NCI-H2171 treated with DMSO at 0.1 percent for 48 hours (cell line): ENCODE measurements around the gene INO80E.
"Not testable (repeated sequence)": the region's sequence is repeated elsewhere in the genome, so short reads cannot be mapped to it uniquely, and the experiment has no call there.

Source experiments
- DNase-seq: peaks from one replicate; lab custom pipeline; 2025; lab: John Stamatoyannopoulos, UW

The INO80E gene

GRCh38 chr16:29995911-29996765 is at the start of gene INO80E:
TSS of gene INO80E (plus strand) at chr16:29996241. CDS start at chr16:29996311, 70 bp downstream.
- DNase-seq, result peak; percentile 95

DNA sequence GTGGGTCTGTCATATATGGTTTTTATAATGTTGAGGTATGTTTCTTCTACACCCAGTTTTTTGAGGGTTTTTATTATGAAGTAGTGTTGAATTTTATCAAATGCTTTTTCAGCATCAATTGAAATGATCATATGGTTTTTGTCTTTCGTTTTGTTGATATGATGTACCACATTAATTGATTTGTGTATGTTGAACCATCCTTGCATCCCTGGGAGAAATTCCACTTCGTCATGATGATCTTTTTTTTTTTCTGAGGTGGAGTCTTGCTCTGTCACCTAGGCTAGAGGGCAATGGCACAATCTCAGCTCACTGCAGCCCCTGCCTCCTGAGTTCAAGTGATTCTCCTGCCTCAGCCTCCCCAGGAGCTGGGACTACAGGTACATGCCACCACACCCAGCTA is 48.1 kb upstream of the INO80E start:
- no peak for DNase-seq

DNA sequence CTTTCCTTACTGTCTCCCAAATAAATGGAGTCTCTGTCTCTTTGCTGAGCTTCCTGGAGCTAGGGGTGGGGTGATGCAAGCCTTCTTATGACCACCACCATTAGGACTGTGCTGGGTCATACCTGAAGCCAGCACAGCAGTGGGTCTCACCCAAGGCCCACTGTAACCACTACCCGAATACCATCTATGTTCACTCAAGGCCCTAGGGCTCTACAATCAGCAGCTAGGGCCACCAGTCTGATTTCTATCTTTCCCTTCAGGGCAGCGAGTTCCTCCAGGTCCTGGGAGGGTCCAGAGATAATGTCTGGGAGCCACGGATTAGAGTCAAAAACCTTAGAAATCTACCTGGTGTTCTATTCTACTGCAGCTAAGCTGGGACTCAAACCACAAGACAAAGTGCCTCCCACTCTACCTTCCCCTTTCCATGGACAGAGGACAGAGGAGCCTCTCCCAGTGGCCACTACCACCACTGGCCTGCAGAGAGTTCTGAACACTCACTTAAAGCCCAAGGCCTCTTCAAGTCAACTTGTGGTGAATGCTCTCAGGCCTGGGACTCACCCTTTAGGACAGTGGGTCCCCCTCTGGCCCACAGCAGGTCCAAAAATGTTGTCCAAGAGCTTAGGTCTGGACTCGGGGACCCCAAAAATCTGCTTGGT is 45.1 kb upstream of the INO80E start:
- DNase-seq, result no peak

DNA sequence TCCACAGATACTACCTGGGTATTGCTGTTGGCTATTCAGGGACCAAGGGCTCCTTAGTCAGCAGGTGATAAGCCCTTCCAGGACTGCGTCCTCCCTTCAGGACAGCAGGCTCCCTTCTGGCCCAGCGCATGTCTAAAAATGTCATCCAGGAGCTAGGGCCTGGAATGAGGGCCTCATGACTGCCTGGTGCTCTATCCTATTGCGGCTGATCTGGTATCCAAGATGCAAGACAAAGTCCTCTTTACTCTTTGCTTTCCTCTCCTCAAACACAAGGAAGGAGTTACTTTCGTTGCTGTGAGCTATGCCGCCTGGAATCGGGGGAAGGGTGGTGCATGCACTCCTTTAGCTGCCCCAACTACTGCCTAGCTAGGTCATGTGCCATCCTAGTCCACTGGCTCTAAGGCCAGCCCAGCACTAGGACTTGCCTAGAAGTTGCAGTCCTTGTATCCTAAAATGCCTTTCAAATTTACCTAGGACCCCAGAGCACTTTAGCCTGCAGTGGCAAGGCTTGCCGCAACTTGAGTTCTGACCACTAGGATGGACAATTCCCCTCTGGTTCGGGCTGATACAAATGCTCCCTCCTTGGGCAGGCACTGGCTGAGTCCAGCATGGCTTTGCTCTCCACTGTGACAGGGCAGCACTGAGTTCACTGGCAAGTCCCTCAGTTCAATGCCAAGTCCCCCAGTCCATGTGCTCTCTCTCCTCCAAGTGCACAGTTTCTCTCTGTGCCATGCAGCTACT is 44.2 kb upstream of the INO80E start:
- DNase-seq, result no peak

DNA sequence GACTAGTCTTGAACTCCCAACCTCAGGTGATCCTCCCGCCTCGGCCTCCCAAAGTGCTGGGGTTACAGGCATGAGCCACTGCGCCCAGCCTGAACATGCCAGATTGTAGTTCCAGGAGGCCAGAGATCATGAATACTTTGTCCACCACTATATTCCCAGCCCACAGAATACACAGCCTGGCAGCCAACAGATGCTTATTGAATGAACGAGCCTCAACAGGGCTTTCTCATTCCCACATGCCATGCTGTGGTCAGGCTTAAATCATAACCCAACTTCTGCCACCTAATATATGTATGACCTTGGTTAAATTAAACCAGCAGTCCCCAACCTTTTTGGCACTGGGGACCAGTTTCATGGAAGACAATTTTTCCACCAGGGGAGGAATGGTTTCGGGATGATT is 37.3 kb upstream of the INO80E start:
- DNase-seq, result no peak

DNA sequence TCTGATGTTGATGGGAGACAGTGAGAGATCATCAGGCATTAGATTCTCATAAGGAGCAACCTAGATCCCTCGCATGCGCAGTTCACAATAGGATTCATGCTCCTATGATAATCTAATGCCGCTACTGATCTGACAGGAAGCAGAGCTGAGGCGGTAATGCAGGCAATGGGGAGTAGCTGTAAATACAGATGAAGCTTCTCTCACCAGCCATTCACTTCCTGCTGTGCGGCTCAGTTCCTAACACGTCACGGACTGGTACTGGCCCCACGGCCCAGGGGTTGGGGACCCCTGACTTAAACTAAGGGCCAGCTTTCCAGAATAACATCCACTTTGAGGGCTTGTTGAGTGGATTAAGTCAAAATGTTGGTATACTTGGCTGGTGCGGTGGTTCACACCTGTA is 36.7 kb upstream of the INO80E start:
- DNase-seq, result no peak

- DNase-seq, result not testable (repeated sequence)
Measured at GRCh38 chr16:29959821-29960220, 36.2 kb upstream of the INO80E start.

DNA sequence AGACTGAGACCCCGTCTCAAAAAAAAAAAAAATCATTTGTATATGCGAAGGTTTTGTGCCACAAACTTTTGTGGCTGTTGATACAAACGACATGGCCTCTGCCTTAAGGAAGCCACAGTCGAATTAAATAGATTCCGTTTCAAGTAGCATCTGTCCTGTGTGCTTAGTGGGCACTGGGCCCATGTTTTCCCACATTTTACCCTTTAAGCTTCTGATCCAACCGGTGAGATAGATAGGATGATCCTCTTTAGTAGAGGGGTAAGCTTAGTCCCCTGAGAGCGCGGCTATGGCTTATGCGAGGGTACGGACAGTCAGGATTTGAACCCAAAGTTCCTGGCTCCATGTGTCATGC is 34.9 kb upstream of the INO80E start:
- peak; percentile 47 for DNase-seq

GRCh38 chr16:29961479-29962343 is 34.3 kb upstream of the INO80E start, which contains the start of gene TMEM219:
TSS of gene TMEM219 (plus strand) at chr16:29962079. CDS start at chr16:29963144, 1,065 bp downstream.
- DNase-seq, result peak; percentile 83

GRCh38 chr16:29962344-29962994 is 33.6 kb upstream of the INO80E start:
- no peak for DNase-seq

- no peak for DNase-seq
Measured at GRCh38 chr16:29963021-29963743, 32.9 kb upstream of the INO80E start.

DNA sequence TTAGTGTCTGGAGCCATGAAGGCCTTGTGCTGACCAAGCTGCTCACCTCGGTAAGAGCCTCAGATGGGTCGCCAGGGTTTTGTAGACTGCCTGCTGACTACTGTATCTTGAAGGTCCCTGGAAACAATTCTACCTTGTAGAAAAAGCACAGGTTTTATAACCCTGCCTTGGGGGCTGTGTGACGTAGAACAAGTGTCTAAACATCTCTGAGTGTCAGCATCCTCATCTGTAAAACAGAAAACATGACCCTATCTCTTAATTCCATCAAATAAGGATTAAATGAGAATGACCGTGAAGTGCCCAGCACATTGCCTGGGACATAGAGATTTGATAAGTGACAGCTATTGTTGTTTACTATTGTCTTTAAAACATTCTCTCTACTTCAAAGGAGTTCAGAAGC is 27.8 kb upstream of the INO80E start:
- DNase-seq, result no peak

DNA sequence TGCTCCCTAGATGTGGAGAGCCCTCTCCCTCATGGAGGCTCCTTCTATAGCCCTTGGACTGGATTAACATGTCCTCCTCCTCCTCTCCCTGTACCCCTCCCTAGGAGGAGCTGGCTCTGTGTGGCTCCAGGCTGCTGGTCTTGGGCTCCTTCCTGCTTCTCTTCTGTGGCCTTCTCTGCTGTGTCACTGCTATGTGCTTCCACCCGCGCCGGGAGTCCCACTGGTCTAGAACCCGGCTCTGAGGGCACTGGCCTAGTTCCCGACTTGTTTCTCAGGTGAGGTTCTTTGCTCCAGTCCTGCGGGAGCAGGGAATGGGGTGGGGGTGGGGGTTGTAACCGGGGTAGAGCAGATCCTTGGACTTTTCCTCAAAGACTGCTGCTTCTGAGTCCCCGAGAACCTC is 24.7 kb upstream of the INO80E start:
- DNase-seq, result no peak

DNA sequence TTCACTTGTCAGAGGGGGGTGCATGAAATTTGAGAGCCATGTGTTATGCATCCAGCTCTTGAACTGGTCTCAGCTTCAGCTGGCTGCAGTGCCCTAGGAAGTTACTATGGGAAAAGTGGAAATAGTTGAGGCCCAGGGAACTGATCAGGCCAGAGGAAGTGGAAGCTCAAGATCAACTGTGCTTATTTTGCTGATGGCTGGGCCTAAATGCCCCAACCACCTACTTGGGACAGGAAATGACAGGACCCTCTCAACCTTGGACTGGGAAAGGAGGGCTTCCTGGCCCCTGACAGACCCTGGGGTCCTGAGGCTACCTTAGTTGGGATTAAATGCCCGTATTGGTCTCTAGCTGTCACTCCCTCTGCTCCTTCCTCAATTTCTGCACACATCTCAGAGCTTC is 23.5 kb upstream of the INO80E start:
- DNase-seq, result no peak

- no peak for DNase-seq
Measured at GRCh38 chr16:29972992-29973383, 23.1 kb upstream of the INO80E start.

- DNase-seq, result peak; percentile 98
Measured at GRCh38 chr16:29973384-29974246, 22.4 kb upstream of the INO80E start, which contains the start of gene TAOK2. TSS of gene TAOK2 (plus strand) at chr16:29973868. CDS start at chr16:29977773, 3,905 bp downstream.

- no peak for DNase-seq
Measured at GRCh38 chr16:29974291-29975133, 21.5 kb upstream of the INO80E start.

- DNase-seq, result no peak
Measured at GRCh38 chr16:29975134-29975538, 20.9 kb upstream of the INO80E start.
